SK-N-SH (cell line): ENCODE data around the gene COMMD10. TPM values are rescaled to one million over a fixed set of nuclear protein-coding genes. Genes with fewer than 3 reads are reported as not detected.

ENCODE experiments used
- CTCF ChIA-PET: fragments of 300-600, 350-600 bp; formaldehyde crosslinking; extraction: SDS; loops from one replicate; lab custom pipeline; 2021; lab: Yijun Ruan, JAX
- POLR2A ChIA-PET: fragments of 350-600 bp; sonication (Branson Sonifier 250); formaldehyde crosslinking; extraction: SDS; loops from one replicate; lab custom pipeline; 2020; ENCODE audit warnings: antibody characterized with exemption, inconsistent platforms; lab: Yijun Ruan, JAX
- DNase-seq: peaks from one replicate; pipeline ENCODE4 v3.0.0; 2012
- H2AFZ ChIP-seq: fragments of 200-600 bp; sonication (generic); 2 replicates; pipeline ENCODE4 v1.8.1; 2016; ENCODE audit warnings: antibody characterized with exemption, mild to moderate bottlenecking, low read depth
- H3F3A ChIP-seq: fragments of 200-600 bp; sonication (generic); replicated peaks from 2 replicates; pipeline ENCODE3; 2016; ENCODE audit warnings: antibody characterized with exemption, mild to moderate bottlenecking; ENCODE audit not compliant: insufficient read depth
- H3K27ac ChIP-seq, 2 experiments: fragments of 200-500 bp in 1 of 2; fragments of 200-600 bp in 1 of 2; sonication (Bioruptor generic) in 1 of 2; sonication (generic), shearing (Covaris generic) in 1 of 2; 2 replicates each; pipeline versions ENCODE4 v1.5.1 to v1.6.1; 2014 to 2016; ENCODE audit warnings: low read depth in 2 of 2, inconsistent platforms in 1 of 2, low read length in 1 of 2, mild to moderate bottlenecking in 1 of 2, mixed read lengths in 1 of 2
- H3K27me3 ChIP-seq: fragments of 200-600 bp; sonication (generic), shearing (Covaris generic); 2 replicates; pipeline ENCODE4 v1.6.1; 2016; ENCODE audit warnings: mixed run types; ENCODE audit not compliant: insufficient read depth
- H3K36me3 ChIP-seq, 2 experiments: fragments of 200-500 bp in 1 of 2; fragments of 200-600 bp in 1 of 2; sonication (Bioruptor generic) in 1 of 2; sonication (generic) in 1 of 2; replicated peaks in 1 of 2; 2 replicates each; pipeline versions ENCODE3 to v1.5.1; 2014 to 2016; ENCODE audit warnings: low read length in 1 of 2, mild to moderate bottlenecking in 1 of 2; ENCODE audit not compliant: insufficient read depth in 2 of 2, control insufficient read depth in 1 of 2
- H3K4me1 ChIP-seq, 2 experiments: fragments of 200-500 bp in 1 of 2; fragments of 200-600 bp in 1 of 2; sonication (Bioruptor generic) in 1 of 2; sonication (generic), shearing (Covaris generic) in 1 of 2; 2 replicates each; pipeline versions ENCODE4 v1.5.1 to v1.6.1; 2014 to 2016; ENCODE audit warnings: low read depth in 1 of 2, low read length in 1 of 2, mixed run types in 1 of 2; ENCODE audit not compliant: insufficient read depth in 2 of 2, control insufficient read depth in 1 of 2
- H3K4me2 ChIP-seq: fragments of 200-600 bp; sonication (generic), shearing (Covaris generic); 2 replicates; pipeline ENCODE4 v1.6.1; 2017; ENCODE audit warnings: mixed run types
- H3K4me3 ChIP-seq, 2 experiments: fragments of 200-500 bp in 1 of 2; fragments of 200-600 bp in 1 of 2; sonication (Bioruptor generic) in 1 of 2; sonication (generic), shearing (Covaris generic) in 1 of 2; 2 replicates each; pipeline versions ENCODE4 v1.5.1 to v1.8.1; 2014 to 2016; ENCODE audit warnings: low read depth in 2 of 2, inconsistent platforms in 1 of 2, low read length in 1 of 2, mild to moderate bottlenecking in 1 of 2, mixed read lengths in 1 of 2, moderate library complexity in 1 of 2
- H3K79me2 ChIP-seq: fragments of 200-600 bp; sonication (generic); 2 replicates; pipeline ENCODE4 v1.8.1; 2017; ENCODE audit warnings: mild to moderate bottlenecking; ENCODE audit not compliant: insufficient read depth
- H3K9ac ChIP-seq: fragments of 200-600 bp; sonication (generic); 2 replicates; pipeline ENCODE4 v1.6.1; 2017; ENCODE audit warnings: mixed run types
- H3K9me2 ChIP-seq: fragments of 200-600 bp; sonication (generic); 2 replicates; pipeline ENCODE4 v1.6.1; 2017; ENCODE audit warnings: mixed run types
- H3K9me3 ChIP-seq: fragments of 200-600 bp; sonication (generic); 2 replicates; pipeline ENCODE4 v1.6.1; 2017; ENCODE audit warnings: mixed run types, mild to moderate bottlenecking, moderate library complexity
- H4K20me1 ChIP-seq: fragments of 200-600 bp; sonication (generic); 2 replicates; pipeline ENCODE4 v1.6.1; 2017; ENCODE audit warnings: mild to moderate bottlenecking, mixed run types; ENCODE audit not compliant: insufficient read depth
- CTCF ChIP-seq: fragments of 200-600 bp; sonication (generic); IDR thresholded peaks from 2 replicates; pipeline ENCODE4 v1.6.1; 2017; ENCODE audit warnings: antibody characterized with exemption, mild to moderate bottlenecking, moderate library complexity
- EZH2phosphoT487 ChIP-seq: fragments of 200-600 bp; sonication (generic); IDR thresholded peaks from 2 replicates; pipeline ENCODE4 v1.6.1; 2017; ENCODE audit warnings: low read depth, mixed run types, mild to moderate bottlenecking, antibody characterized with exemption, moderate library complexity, borderline replicate concordance
- FOSL2 ChIP-seq: IDR thresholded peaks from 2 replicates; pipeline ENCODE4 v1.4.0; 2012; ENCODE audit warnings: low read depth, mild to moderate bottlenecking, moderate library complexity, borderline replicate concordance
- GABPA ChIP-seq: IDR thresholded peaks from 2 replicates; pipeline ENCODE4 v1.4.0; 2012; ENCODE audit warnings: low read depth, mild to moderate bottlenecking
- GATA2 ChIP-seq: sonication (generic); formaldehyde crosslinking; IDR thresholded peaks from 2 replicates; pipeline ENCODE4 v1.5.0; 2020; ENCODE audit warnings: mild to moderate bottlenecking, missing genetic modification reagents
- JUND ChIP-seq: IDR thresholded peaks from 2 replicates; pipeline ENCODE4 v1.4.0; 2012
- NFIC ChIP-seq: IDR thresholded peaks from 2 replicates; pipeline ENCODE4 v1.4.0; 2012; ENCODE audit warnings: borderline replicate concordance
- NRF1 ChIP-seq: IDR thresholded peaks from 2 replicates; pipeline ENCODE4 v1.6.1; 2012; ENCODE audit warnings: low read depth, mild to moderate bottlenecking, low read length
- RAD21 ChIP-seq: IDR thresholded peaks from 2 replicates; pipeline ENCODE4 v1.6.1; 2012; ENCODE audit warnings: mild to moderate bottlenecking, low read length
- RCOR1 ChIP-seq: fragments of 150-350 bp; IDR thresholded peaks from 2 replicates; pipeline ENCODE4 v1.6.1; 2017; ENCODE audit warnings: antibody characterized with exemption, low read length
- RXRA ChIP-seq: IDR thresholded peaks from 2 replicates; pipeline ENCODE4 v1.4.0; 2012; ENCODE audit warnings: low read depth, mild to moderate bottlenecking, borderline replicate concordance
- SIN3A ChIP-seq: IDR thresholded peaks from 2 replicates; pipeline ENCODE4 v1.6.1; 2012; ENCODE audit warnings: low read depth, mild to moderate bottlenecking, low read length, moderate library complexity, borderline replicate concordance
- TCF12 ChIP-seq: IDR thresholded peaks from 2 replicates; pipeline ENCODE4 v1.4.0; 2012
- USF2 ChIP-seq: fragments of 150-350 bp; IDR thresholded peaks from 2 replicates; pipeline ENCODE4 v1.6.1; 2017; ENCODE audit warnings: antibody characterized with exemption, low read length, low read depth, borderline replicate concordance
- YY1 ChIP-seq: IDR thresholded peaks from 2 replicates; pipeline ENCODE4 v1.4.0; 2012; ENCODE audit warnings: low read depth, mild to moderate bottlenecking
- ZBTB33 ChIP-seq: IDR thresholded peaks from 2 replicates; pipeline ENCODE4 v1.4.0; 2012; ENCODE audit warnings: low read depth, borderline replicate concordance
- WGBS: methylation state at CpG from one replicate; pipeline ENCODE4 v1.1.6; 2017; ENCODE audit warnings: low lambda C conversion rate; 5-methylcytosine and 5-hydroxymethylcytosine counted together
- polyA plus RNA-seq, 3 experiments: library from polyadenylated mRNA; depleted of rRNA; stranded (reverse); fragments of >200 nt; gene quantifications; 2 replicates each; pipeline ENCODE4 v1.2.3, GENCODE V29; 2012
- TF ChIP-seq, protein P1 (sequence below): IDR thresholded peaks from 2 replicates; pipeline ENCODE4 v1.6.1; 2012; ENCODE audit warnings: mild to moderate bottlenecking, low read depth, low read length, moderate library complexity
- TF ChIP-seq, protein P2 (sequence below): IDR thresholded peaks from 2 replicates; pipeline ENCODE4 v1.4.0; 2012; ENCODE audit warnings: low read depth

Gene COMMD10
- polyA plus RNA-seq, 1 of the 3 experiments (the other 2 are of a cell fraction), result 9.4 TPM

- TF ChIP-seq RXRA, result no peak
- no peak for TF ChIP-seq JUND
- no peak for TF ChIP-seq RCOR1
- no peak for TF ChIP-seq FOSL2
Observed at GRCh38 chr5:116320486-116320885, 235.7 kb downstream of the COMMD10 start (continued).

GRCh38 chr5:116329503-116329902 is 244.7 kb downstream of the COMMD10 start:
- Histone ChIP-seq H3K9ac (no peak overlapping the region), H3K27me3 (no peaks in the 10 kb centered on the region), H3K4me1 (no peaks in the 10 kb centered on the region), H3K9me2 (no peaks in the 10 kb centered on the region), H4K20me1 (no peaks in the 10 kb centered on the region), H3K27ac (no peak overlapping the region), H2AFZ (no peak overlapping the region), H3K36me3 (no peaks in the 10 kb centered on the region), H3K79me2 (no peaks in the 10 kb centered on the region), H3F3A (no peaks in the 10 kb centered on the region), H3K4me2 (no peak overlapping the region), H3K9me3 (no peaks in the 10 kb centered on the region), H3K4me3 (no peak overlapping the region)
- CTCF ChIA-PET, result no interaction called here
- no peak for DNase-seq
- TF ChIP-seq YY1 (no peak), ZBTB33 (no peak), RAD21 (no peak), TCF12 (no peak), RXRA (no peak), RCOR1 (no peak), EZH2phosphoT487 (no peak), SIN3A (no peak), CTCF (no peak), NFIC (no peak), GABPA (no peak), NRF1 (no peak), USF2 (no peak), GATA2 (CRISPR knock-in tag) (no peak), JUND (no peak)
- TF ChIP-seq, protein P1, sequence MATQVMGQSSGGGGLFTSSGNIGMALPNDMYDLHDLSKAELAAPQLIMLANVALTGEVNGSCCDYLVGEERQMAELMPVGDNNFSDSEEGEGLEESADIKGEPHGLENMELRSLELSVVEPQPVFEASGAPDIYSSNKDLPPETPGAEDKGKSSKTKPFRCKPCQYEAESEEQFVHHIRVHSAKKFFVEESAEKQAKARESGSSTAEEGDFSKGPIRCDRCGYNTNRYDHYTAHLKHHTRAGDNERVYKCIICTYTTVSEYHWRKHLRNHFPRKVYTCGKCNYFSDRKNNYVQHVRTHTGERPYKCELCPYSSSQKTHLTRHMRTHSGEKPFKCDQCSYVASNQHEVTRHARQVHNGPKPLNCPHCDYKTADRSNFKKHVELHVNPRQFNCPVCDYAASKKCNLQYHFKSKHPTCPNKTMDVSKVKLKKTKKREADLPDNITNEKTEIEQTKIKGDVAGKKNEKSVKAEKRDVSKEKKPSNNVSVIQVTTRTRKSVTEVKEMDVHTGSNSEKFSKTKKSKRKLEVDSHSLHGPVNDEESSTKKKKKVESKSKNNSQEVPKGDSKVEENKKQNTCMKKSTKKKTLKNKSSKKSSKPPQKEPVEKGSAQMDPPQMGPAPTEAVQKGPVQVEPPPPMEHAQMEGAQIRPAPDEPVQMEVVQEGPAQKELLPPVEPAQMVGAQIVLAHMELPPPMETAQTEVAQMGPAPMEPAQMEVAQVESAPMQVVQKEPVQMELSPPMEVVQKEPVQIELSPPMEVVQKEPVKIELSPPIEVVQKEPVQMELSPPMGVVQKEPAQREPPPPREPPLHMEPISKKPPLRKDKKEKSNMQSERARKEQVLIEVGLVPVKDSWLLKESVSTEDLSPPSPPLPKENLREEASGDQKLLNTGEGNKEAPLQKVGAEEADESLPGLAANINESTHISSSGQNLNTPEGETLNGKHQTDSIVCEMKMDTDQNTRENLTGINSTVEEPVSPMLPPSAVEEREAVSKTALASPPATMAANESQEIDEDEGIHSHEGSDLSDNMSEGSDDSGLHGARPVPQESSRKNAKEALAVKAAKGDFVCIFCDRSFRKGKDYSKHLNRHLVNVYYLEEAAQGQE, result no peak
- TF ChIP-seq, protein P2, sequence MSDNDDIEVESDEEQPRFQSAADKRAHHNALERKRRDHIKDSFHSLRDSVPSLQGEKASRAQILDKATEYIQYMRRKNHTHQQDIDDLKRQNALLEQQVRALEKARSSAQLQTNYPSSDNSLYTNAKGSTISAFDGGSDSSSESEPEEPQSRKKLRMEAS, result no peak
- 84% methylated on average over 5 of the region's 5 CpGs for WGBS
- POLR2A ChIA-PET, result no interaction called here
